ENCODE measurements around the gene ARHGEF39.

DNA sequence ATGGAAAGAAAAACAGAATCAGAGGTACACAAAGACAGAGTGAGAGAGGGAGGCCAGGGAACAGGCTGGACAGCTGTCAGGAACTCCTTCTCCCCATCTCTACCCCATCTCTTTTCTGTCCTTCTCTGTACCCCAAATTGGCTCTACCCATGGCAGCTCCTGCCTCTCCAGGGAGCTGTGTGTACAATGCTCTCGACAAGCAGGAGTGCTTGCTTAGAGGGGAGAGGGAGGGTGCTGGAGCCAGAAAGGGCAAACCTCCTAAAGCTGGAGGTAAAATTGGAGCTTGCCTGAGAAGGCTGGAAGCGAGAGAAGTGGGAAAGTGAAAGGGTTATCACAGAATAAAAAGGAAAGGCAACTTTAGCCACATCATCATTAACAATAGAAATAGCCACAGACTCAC lies 18.3 kb upstream of the ARHGEF39 start:
- TF ChIP-seq, protein P1, sequence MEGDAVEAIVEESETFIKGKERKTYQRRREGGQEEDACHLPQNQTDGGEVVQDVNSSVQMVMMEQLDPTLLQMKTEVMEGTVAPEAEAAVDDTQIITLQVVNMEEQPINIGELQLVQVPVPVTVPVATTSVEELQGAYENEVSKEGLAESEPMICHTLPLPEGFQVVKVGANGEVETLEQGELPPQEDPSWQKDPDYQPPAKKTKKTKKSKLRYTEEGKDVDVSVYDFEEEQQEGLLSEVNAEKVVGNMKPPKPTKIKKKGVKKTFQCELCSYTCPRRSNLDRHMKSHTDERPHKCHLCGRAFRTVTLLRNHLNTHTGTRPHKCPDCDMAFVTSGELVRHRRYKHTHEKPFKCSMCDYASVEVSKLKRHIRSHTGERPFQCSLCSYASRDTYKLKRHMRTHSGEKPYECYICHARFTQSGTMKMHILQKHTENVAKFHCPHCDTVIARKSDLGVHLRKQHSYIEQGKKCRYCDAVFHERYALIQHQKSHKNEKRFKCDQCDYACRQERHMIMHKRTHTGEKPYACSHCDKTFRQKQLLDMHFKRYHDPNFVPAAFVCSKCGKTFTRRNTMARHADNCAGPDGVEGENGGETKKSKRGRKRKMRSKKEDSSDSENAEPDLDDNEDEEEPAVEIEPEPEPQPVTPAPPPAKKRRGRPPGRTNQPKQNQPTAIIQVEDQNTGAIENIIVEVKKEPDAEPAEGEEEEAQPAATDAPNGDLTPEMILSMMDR (IDR thresholded peaks at IDR 0.05) = no peak
- TF ChIP-seq ZFX (IDR thresholded peaks at IDR 0.05; ENCODE audit: borderline replicate concordance) = no peak

Data from 22Rv1 (cell line).